ENCODE measurements around the gene FGF14. TPM values are rescaled to one million over a fixed set of nuclear protein-coding genes. Genes with fewer than 3 reads are reported as not detected.

FGF14 gene
- total and polyA plus RNA-seq, 3 donors from 2014 or later, result 0.56 to 4.5 (median 1.7) TPM

GRCh38 chr13:102042746-102043145, 359.1 kb downstream of the FGF14 start:
- no peaks in the 10 kb centered on the region for H3K36me3 ChIP-seq (ENCODE audit: low read depth, missing control alignments)
- H3K9me3 ChIP-seq, result no peaks in the 10 kb centered on the region
- 49 to 62% methylated on average over 4 of the region's 4 CpGs for WGBS, 2 donors
- no peak for DNase-seq
- no peaks in the 10 kb centered on the region for H3K4me1 ChIP-seq
- TF ChIP-seq, protein P1, sequence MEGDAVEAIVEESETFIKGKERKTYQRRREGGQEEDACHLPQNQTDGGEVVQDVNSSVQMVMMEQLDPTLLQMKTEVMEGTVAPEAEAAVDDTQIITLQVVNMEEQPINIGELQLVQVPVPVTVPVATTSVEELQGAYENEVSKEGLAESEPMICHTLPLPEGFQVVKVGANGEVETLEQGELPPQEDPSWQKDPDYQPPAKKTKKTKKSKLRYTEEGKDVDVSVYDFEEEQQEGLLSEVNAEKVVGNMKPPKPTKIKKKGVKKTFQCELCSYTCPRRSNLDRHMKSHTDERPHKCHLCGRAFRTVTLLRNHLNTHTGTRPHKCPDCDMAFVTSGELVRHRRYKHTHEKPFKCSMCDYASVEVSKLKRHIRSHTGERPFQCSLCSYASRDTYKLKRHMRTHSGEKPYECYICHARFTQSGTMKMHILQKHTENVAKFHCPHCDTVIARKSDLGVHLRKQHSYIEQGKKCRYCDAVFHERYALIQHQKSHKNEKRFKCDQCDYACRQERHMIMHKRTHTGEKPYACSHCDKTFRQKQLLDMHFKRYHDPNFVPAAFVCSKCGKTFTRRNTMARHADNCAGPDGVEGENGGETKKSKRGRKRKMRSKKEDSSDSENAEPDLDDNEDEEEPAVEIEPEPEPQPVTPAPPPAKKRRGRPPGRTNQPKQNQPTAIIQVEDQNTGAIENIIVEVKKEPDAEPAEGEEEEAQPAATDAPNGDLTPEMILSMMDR (IDR thresholded peaks at IDR 0.05), result no peak
- TF ChIP-seq POLR2A (IDR thresholded peaks at IDR 0.05), result no peak
- intact Hi-C loops (cut with DNase I; ENCODE audit: low total_unique reads), result no loop called here
- H3K4me3 ChIP-seq, result no peak overlapping the region
- H3K27ac ChIP-seq, result no peak overlapping the region
- H3K27me3 ChIP-seq, result no peaks in the 10 kb centered on the region

GRCh38 chr13:102041544-102041943, 360.3 kb downstream of the FGF14 start:
- intact Hi-C loops (cut with DNase I; ENCODE audit: low total_unique reads), result no loop called here
- TF ChIP-seq POLR2A (IDR thresholded peaks at IDR 0.05), result no peak
- TF ChIP-seq, protein P1 (IDR thresholded peaks at IDR 0.05), result no peak
- DNase-seq, result no peak
- no peak overlapping the region for H3K27ac ChIP-seq
- no peaks in the 10 kb centered on the region for H3K4me1 ChIP-seq
- H3K4me3 ChIP-seq, result no peak overlapping the region
- H3K27me3 ChIP-seq, result no peaks in the 10 kb centered on the region
- H3K36me3 ChIP-seq (ENCODE audit: low read depth, missing control alignments), result no peaks in the 10 kb centered on the region
- H3K9me3 ChIP-seq, result no peaks in the 10 kb centered on the region

DNA sequence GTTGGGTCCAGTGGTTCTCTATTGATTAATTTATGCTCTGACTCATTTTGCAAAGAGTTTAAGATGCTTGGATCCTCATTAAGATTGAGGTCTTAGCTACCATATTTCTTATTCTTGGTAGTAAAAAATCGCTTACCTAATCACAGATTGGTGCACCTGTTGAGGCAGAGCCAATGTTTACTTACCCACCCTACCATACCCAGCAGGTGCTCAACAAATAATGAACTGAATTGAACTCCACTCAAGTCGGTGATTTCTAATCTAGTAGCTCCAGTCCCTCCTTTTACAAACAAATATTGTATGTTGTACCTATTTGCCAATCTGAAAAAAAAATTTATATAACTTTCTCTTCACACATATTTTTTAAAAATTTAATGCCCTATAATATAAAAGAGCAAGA, 361.0 kb downstream of the FGF14 start:
- TF ChIP-seq, protein P1 (IDR thresholded peaks at IDR 0.05), result no peak
- no peak for TF ChIP-seq POLR2A (IDR thresholded peaks at IDR 0.05)
- Histone ChIP-seq H3K27ac (no peak overlapping the region), H3K9me3 (no peaks in the 10 kb centered on the region), H3K36me3 (ENCODE audit: low read depth, missing control alignments) (no peaks in the 10 kb centered on the region), H3K27me3 (no peaks in the 10 kb centered on the region), H3K4me1 (no peaks in the 10 kb centered on the region), H3K4me3 (no peak overlapping the region)
- 73 to 74% methylated on average over 2 of the region's 2 CpGs for WGBS, 2 donors
- intact Hi-C loops (cut with DNase I; ENCODE audit: low total_unique reads), result no loop called here
- no peak for DNase-seq

- no peak overlapping the region for H3K27ac ChIP-seq
- intact Hi-C loops (cut with DNase I; ENCODE audit: low total_unique reads), result no loop called here
- no peaks in the 10 kb centered on the region for H3K27me3 ChIP-seq
- H3K9me3 ChIP-seq, result no peaks in the 10 kb centered on the region
- H3K36me3 ChIP-seq (ENCODE audit: low read depth, missing control alignments), result no peaks in the 10 kb centered on the region
- TF ChIP-seq POLR2A (IDR thresholded peaks at IDR 0.05), result no peak
- TF ChIP-seq, protein P1 (IDR thresholded peaks at IDR 0.05), result no peak
- no peak overlapping the region for H3K4me3 ChIP-seq
- DNase-seq, result no peak
- no peaks in the 10 kb centered on the region for H3K4me1 ChIP-seq
- WGBS, 2 donors, result 63 to 74% methylated on average over 7 of the region's 7 CpGs
Measured at GRCh38 chr13:102039264-102039663, 362.6 kb downstream of the FGF14 start.

DNA sequence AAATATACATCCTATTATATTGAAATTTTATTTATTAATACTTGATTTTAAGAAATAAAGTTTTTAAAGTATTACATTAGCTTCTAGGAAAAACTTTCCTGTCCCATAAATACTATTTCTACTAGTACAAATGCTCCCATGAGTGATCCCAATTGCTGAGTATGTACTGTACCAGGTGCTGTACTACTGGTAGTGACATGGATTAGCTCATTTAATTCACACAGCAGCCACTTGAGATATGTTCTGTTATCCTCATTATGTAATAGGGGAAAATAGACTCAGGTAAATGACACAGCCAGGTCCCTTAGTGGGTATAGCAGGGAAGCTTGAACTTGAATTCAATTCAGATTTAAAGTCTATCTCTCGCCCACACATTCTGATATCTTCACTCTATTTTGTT, 363.1 kb downstream of the FGF14 start:
- TF ChIP-seq, protein P1 (IDR thresholded peaks at IDR 0.05), result no peak
- no peak for TF ChIP-seq POLR2A (IDR thresholded peaks at IDR 0.05)

More for the DNA sequence above, 363.1 kb downstream of the FGF14 start:
- DNase-seq, result no peak
- Histone ChIP-seq H3K36me3 (ENCODE audit: low read depth, missing control alignments) (no peaks in the 10 kb centered on the region), H3K27ac (no peak overlapping the region), H3K9me3 (no peaks in the 10 kb centered on the region), H3K27me3 (no peaks in the 10 kb centered on the region), H3K4me1 (no peaks in the 10 kb centered on the region), H3K4me3 (no peak overlapping the region)
- 85 to 88% methylated on average over 1 of the region's 1 CpG for WGBS, 2 donors
- intact Hi-C loops (cut with DNase I; ENCODE audit: low total_unique reads), result no loop called here
